Measurements from ENCODE around the gene PLOD3.

Gene PLOD3

GRCh38 chr7:101186194-101186593, 31.2 kb downstream of the PLOD3 start:
- no peak for DNase-seq

DNA sequence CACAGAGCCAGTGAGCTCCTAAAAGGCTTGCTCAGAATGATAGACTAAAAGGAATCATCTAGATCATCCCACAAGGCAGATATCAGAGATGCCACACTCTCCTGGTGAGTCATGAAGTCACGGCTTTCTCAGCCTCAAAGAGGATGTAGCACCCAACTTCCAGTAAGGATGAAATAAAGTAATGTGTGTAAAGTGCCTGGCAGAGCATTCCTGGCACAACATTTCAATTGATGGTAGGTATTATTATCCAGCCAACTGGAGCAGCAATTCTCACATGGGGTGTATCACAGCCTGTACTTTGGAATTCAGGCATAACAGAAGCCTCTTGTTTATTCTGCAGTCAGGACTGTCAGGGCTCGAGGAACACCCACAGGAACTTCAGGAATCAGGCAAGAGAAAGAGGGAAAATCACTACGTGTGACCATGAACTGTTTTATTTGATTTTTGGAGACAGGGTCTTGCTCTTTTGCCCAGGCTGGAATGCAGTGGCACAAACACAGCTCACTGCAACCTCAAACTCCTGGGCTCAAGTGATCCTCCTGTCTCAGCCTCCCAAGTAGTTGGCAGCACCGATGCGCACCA, 32.0 kb downstream of the PLOD3 start:
- peak in 1 of 51 donors; percentile 44 for DNase-seq

DNA sequence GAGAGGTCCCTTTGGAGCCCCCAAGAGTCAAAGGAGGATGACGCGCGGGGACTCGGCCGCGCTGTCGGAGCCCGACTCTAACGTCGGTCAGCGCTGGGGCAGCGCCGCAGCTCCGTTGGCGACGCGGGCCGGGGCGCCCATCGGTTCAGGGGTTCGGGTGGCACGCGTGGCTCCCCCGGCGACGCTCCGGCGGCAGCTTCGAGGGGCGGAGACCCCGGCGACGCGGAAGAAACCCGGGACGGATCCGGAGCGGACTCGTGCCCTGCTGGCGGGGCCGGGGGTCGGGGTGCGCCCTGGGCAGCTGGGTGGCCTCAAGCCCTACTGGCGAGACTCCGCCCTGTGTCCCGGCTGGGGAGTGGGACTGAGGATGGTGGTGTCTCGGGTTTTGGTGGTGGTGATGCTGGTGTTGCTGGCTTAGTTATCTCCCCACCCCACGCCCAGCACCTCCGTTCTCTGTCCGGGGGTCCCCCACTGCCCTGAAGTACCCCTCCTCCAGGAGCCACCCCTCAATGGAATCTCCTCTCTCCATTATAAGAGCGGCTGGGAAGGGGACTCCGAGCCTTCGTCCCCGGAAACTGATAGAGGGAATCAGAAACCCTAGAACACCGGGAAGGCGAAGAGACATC, 37.1 kb downstream of the PLOD3 start, which contains the start of gene NAT16:
TSS of gene NAT16 (minus strand) at position 164 of the 626 bp plus-strand sequence. CDS start 5,486 bp downstream, outside the sequence.
- DNase-seq: no peak

DNA sequence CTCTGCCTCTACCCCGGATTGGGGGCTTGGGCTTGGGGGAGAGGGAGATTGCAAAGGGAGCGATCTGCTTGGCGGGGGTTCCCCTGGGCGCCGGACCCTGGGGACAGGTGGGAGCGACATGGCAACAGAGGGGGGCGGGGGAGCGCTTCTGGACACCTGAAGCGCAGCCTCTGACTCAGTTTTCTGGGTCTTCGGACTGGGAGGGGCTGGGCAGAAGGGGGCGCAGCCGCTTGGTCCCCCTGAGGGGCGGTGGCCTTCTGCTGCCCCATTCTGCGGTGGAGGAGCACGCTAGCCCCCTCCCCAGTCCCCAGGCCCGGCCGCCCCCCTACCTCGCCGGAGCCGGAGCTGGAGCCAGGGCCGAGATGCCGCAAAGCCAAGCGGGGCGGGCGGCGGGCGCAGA, 37.7 kb downstream of the PLOD3 start:
- DNase-seq: no peak

- peak in 2 of 51 donors; percentile 5 to 12 for DNase-seq
Measured at GRCh38 chr7:101179117-101179516, 38.3 kb downstream of the PLOD3 start.

DNA sequence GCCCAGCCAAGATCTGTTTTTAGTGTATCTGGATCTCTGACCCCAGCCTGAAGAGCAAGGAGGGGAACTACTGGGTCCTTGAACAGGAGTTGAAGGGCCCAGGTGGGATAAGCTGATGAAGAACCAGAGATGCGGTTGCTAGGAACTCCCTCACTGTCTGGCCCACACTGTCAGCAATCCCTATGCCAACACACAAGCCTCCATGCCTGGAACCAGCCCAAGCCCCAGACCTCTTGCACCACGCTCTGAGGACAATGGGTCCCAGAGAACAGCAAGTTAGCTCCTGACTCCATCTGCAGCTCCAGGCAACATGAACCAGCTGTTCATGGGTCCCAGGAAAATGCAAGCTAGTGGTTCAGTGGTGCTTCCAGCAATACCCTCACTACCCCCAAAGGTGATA, 39.7 kb downstream of the PLOD3 start:
- no peak for DNase-seq

GRCh38 chr7:101175664-101176063, 41.7 kb downstream of the PLOD3 start:
- no peak for DNase-seq

- no peak for DNase-seq
Measured at GRCh38 chr7:101174322-101174854, 43.0 kb downstream of the PLOD3 start.

DNA sequence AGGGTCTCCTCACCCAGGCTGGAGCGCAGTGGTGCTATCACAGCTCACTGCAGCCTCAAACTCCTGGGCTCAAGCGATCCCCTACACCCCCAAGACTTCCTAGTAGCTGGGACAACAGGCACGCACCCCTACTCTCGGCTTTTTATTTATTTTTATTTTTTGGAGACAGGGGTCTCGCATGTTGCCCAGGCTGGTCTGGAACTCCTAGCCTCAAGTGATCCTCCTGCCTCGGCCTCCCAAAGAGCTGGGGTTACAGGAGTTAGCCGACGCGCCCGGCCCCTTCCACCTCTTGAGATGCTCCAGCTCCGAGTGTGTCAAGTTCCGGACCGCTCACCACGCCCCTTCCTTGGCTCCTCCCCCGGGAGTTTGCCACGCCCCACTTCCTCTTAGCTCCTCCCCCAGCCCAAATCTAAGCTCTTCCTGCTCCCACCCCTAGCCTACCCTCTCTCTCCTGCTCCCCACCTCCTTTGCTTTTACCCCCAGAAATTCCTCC, 43.6 kb downstream of the PLOD3 start:
- no peak for DNase-seq

- peak in 17 of 51 donors; percentile 3 to 38 (median 19) for DNase-seq
Measured at GRCh38 chr7:101172854-101173751, 44.3 kb downstream of the PLOD3 start.

- no peak for DNase-seq
Measured at GRCh38 chr7:101172005-101172853, 45.2 kb downstream of the PLOD3 start.

DNA sequence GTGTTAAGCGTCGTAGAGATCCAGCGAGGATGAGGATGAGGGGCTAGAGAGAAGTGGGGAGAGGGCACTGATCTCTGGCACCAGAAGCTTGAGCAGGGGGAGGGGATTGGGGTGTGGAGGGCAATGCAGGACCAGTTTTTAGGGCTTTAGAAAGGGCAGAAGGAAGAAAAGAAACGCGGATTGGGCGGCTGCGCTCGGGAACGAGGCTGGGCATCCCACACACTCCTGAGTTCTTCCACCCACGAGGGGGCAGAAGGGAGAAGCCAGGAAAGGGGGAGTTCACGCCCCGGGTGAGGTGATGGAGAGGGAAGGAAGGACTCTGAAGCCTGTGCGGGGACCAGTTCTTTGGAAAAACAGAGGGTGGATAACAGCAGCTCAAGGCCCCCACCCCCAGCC, 45.9 kb downstream of the PLOD3 start:
- DNase-seq: no peak

DNA sequence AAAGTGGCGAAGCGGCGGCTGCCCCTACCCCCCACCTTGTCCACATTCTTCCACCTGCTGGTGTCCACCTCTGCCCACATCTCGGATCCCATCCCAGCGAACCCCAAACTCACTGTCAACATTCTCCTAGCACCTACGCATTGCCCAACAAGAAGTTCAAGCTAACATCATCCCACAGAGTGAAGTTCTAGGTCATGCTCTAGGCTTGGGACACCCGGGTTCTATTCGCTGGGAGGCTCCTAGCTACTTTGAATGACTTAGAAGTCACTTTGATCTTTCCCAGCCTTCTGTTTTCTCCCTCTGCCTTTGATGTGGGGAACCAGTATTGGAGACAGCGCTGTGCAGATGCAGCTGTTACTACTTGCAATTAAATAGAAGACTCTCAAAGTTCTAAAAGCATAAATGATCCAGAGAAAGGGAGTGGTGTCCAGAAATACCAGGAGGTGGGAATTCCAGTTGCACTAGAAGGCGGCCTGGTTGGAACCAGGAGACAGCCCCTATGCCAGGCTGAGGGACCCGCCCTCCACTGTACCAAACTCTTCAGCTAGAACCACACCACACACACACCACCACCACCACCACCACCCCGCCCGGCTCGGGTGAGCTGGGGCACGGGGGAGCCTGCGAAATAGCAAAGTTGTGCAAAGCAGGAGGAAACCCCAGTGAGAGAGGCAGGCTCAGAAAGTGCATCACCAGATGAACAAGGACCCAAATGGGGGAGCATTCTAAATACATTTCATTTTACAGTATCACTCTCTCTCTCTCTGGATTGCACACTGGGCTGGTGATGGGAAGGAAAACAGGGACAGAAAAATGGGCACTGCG, 46.6 kb downstream of the PLOD3 start:
- DNase-seq: no peak

DNA sequence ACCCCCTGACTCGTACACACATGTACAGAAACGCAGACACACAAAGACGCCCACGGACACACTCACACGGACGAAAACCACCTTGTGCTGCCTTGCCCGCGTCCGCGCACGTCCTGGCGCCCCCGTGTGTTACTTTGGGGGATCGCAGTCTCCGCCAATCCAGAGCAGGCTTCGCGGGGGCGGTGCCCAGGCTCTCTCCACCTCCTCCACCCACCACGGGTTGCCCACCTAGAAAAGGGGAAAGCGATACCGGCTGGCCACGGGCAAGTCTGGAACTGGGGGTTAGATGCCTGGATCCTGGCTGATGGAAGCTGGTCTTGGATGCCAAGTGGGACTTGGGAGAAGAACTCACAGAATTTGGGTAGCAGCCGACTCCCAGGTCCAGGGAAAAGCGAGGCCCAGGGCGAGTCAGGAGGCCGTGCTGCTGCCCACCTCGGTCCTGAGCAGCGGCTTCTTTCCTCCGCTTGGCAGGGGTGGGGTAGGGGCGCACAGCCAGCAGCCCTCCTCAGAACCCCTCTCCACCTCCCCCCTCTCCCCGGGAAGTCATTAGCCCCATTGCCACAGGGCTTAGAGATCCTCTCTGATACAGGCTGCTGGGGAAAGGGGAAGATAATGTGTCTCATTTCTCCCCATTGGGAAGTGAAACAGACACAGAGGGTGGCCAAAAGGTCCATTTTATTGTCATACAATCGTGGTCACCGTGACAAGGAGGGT, 47.4 kb downstream of the PLOD3 start:
- peak in 43 of 51 donors; percentile 1 to 77 (median 41) for DNase-seq

DNA sequence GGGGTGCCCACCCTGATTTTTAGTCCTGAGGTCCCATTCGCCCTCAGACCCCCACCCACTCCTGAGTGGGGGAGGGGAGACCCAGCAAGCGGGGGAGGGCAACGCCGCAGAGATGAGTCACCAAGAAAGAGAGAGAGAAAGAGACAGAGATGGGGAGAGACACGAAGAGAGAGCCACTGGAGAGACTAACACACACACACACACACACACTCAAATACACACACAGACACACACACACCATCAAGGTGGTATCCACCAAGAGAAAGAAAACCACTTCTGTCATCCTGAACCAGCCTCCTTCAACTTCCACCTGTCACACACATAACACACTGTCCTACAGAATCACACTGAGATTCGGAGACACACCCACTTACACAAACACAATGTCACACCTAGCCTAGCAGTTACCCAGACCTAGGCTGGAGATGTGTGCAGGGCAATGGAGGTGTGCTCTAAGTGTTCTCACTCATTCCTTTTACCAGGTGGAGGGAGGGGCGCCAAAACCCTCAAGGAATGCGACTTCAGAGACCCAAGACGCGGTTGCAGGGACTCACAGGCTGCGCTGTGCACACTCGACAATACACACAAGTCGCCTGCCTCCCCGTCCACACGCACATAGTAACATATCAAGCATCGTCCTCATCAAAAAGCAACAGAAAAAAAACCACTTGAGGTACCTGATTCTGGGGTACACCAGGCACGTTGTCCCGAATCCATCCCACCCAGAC, 48.1 kb downstream of the PLOD3 start:
- no peak for DNase-seq

- DNase-seq: peak in 2 of 51 donors; percentile 16 to 18
Measured at GRCh38 chr7:101168412-101169049, 48.9 kb downstream of the PLOD3 start.

DNA sequence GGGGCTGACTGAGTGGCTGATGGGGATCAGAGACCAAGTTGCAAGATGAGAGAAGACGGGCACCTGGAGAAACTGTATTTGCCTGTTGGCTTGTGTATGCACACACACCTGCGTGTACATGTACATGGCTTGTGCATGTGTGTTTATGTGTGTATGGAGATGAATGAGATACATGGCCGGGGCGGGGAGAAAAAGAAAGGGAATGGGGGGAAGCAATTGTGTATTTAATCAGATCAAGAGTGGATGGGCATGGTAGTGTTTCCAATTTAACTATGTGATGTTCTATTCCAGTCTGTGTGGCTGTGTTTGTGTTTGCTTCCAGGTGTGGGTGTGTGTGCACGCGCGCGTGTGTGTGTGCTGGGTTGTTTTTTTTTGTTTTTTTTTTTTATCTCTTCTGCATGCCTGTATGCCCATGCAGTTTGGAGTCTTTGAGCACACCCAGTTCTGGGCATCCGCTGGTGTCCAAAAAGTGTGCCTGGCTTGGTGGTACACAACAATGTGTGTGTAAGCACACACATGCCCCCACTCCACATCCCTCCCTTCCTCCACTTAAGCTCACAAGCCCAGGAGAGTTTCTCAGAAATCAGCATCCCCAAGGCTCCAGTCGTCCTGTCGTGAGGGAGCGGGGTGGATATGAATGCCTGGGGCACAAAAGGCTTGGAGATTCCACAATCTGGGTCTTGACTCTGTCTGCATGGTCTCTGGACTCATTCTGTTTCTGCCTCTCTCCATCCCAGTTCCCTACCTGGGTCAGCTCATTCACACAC, 49.6 kb downstream of the PLOD3 start:
- DNase-seq: no peak
